Inflammatory macrophage (primary cell): ENCODE data around the gene CATSPERB.
A peak's percentile ranks its signal among the peaks of the same experiment; 100 is the strongest.
"Not testable (repeated sequence)": the region's sequence is repeated elsewhere in the genome, so short reads cannot be mapped to it uniquely, and the experiment has no call there.

Experiments
- DNase-seq, 2 donors: peaks; one replicate each; pipeline ENCODE4 v3.0.0-alpha.2; 2020 to 2022

The CATSPERB gene

DNA sequence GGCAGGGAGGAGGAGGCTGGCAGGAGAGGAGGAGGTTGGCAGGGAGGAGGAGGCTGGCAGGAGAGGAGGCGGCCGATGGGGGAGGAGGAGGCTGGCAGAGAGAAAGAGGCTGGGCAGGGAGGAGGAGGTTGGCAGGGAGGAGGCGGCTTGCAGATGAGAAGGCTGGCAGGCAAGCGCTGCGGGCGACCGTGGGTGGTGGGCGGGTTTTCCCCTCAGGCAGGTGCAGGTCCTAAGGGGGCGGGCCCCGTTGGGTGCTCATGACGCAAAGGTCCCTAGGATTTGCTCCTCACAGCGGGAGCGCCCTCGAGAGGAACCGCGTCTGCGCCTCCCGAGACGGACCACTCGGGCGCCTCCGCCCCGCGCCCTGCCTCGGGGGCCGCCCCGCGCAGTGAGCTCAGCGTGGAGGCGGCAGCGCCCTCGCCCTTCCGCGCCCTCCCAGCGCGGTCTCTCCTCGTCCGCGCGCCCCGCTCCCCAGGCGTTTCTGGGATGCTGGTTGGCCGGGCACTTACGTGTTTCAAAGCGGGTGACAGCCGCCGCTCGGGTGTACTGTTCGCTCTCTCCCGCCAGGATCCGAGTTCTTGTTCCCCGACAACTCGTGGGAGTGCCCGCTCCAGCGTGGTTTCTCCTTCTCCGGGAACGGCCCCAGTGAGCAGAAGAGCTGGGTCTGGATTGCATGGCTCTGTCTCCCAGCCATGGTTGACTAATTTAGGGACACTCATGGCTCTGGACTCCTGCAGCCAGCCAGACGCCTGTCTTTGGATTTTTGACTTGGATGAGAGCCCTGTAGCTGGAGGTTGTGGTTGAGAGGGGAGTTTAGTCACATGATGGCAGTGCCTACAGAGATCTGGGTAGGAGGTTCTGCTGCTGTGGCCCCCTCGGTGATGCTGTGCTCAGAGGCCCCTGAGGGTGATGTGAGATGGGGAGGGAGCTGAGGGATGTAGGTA, 157.7 kb downstream of the CATSPERB start:
- DNase-seq: peak; percentile 7 to 37

GRCh38 chr14:91573528-91573893, 158.4 kb downstream of the CATSPERB start:
- no peak for DNase-seq

- DNase-seq: no peak
Measured at GRCh38 chr14:91570021-91570420, 161.9 kb downstream of the CATSPERB start.

DNA sequence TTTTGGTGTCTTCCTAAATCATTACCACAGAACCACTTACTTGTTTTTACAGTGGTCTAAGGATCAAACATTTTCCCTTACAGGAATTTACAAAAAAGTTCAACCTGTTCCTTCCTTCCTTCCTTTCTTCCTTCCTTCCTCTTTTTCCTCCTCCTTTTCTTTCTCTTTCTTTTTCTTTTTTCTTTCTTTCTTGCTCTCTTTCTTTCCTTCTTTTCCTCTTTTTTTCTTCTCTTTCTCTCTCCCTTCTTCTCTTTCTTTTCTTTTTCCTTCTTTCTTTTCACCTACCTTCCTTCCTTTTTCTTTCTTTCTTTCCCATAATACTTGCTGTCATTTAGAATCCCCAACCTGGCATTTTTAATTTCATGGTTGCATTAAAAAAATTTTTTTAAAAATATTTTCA, 162.6 kb downstream of the CATSPERB start:
- DNase-seq: no peak

- DNase-seq: no peak
Measured at GRCh38 chr14:91568626-91569025, 163.3 kb downstream of the CATSPERB start.

GRCh38 chr14:91567827-91568226, 164.1 kb downstream of the CATSPERB start:
- not testable (repeated sequence) for DNase-seq

GRCh38 chr14:91555531-91555930, 176.4 kb downstream of the CATSPERB start:
- DNase-seq: no peak

DNA sequence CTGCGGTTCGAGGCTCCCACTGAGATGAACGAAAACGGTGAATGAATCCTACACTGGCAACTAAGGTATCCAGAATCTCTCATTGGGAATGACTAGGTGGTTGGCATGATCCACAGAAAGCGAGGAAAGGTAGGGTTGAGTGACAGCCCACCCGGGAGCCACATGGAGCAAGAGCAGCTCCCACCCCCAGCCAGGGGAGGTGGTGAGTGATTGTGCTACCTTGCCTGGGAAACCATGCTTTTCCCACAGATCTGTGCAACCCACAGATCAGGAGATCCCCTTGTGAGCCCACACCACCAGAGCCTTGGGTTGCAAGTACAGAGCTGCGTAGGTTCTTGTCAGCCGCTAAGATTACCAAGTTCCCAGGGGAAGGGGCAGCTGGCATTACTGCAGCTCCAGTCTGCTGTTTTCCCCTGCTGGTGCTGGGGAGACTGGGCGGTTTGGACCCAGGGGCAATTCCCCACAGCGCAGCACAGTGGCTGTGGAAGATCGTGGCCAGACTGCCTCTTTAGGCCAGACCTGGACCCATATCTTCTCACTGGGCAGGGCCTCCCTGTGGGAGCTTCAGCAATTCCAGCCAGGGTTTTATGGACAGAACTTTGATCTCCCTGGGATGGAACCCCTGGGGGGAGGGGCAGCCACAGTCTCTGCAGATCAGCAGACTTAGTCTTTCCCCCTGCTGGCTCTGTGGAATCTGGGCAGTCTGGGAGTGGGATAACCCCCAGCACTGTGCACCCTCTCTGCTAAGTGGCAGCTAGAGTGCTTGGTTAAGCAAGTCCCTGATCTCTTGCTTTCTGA, 177.2 kb downstream of the CATSPERB start:
- DNase-seq: no peak

- peak; percentile 3 to 11 for DNase-seq
Measured at GRCh38 chr14:91548108-91548507, 183.8 kb downstream of the CATSPERB start.

- no peak for DNase-seq
Measured at GRCh38 chr14:91545946-91546716, 185.8 kb downstream of the CATSPERB start.

DNA sequence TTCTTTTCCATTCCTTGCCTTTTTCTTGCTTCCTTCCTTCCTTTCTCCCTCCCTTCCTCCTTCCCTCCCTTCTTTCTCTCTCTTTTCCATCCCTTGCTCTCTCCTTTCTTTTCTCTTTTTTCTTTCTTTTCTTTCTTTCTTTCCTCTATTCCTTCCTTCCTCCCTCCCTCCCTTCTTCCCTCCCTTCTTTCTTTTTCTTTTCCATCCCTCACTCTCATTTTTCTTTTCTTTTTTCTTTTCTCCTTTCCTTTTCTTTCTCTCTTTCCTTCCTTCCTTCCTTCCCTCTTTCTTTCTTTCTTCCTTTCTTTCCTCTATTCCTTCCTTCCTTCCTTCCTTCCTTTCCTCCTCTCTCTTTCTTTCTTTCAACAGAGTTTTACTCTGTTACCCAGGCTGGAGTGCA, 186.7 kb downstream of the CATSPERB start:
- no peak for DNase-seq

DNA sequence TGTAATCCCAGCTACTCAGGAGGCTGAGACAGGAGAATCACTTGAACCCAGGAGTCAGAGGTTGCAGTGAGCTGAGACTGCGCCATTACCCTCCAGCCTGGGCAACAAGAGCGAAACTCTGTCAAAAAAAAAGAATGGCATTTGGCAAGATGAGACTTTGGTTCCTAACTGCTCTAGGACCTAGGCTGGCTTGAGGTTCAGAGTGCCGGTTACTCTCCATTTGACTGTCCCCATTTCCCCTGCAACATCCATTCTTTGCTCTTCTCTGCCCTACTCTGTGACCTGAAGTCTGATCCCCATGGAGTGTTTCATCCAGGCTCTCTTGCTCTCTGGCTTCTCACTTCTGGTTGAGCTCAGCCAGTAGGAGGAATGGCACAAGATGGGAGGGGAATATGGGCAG, 195.6 kb downstream of the CATSPERB start:
- no peak for DNase-seq

GRCh38 chr14:91534059-91534458, 197.8 kb downstream of the CATSPERB start:
- not testable (repeated sequence) for DNase-seq

DNA sequence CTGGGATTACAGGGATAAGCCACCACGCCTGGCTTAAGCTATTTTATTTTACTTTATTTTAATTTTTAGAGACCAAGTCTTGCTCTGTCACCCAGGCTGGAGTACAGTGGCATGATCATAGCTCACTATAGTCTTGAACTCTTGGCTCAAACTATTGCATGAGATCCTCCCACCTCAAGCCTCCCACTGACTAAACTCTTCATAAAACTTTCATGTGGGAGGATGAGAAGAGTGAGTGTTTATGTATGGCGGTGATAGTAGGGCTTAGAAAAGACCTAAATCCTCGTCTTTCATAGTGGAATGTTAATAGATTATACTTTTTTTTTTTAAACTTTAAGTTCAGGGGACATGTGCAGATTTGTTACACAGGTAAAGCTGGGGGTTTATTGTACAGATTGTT, 198.3 kb downstream of the CATSPERB start:
- no peak for DNase-seq
